GM12878 (cell line): ENCODE measurements around the gene TRMO. TPM values are rescaled to one million over a fixed set of nuclear protein-coding genes. Genes with fewer than 3 reads are reported as not detected.

Experiments
- ATAC-seq: fragments of 200-7000 bp; cut with Tn5 transposase; 3 replicates; pipeline ENCODE4 v1.9.1; 2020; ENCODE audit warnings: mild to moderate bottlenecking, moderate library complexity
- BruUV-seq: library from RNA; stranded (reverse); fragments of 400-500 nt; replicated peaks from 2 replicates; lab custom pipeline; 2021; lab: Mats Ljungman, UMichigan
- CTCF ChIA-PET: fragments of 300-600 bp; sonication (Branson Sonifier 250); formaldehyde crosslinking; extraction: SDS; loops from one replicate; lab custom pipeline; 2021; ENCODE audit warnings: inconsistent platforms; lab: Yijun Ruan, JAX
- POLR2A ChIA-PET: fragments of 350-600 bp; formaldehyde crosslinking; extraction: SDS; loops from one replicate; lab custom pipeline; 2021; ENCODE audit warnings: inconsistent platforms; lab: Charles Lee
- RAD21 ChIA-PET: fragments of 300-600 bp; sonication (Branson Sonifier 250); formaldehyde crosslinking; loops from one replicate; lab custom pipeline; 2023; ENCODE audit warnings: antibody characterized with exemption; ENCODE audit not compliant: unreplicated experiment; lab: Charles Lee
- SMC1A ChIA-PET: fragments of 300-600 bp; sonication (Branson Sonifier 250); formaldehyde crosslinking; loops from one replicate; lab custom pipeline; 2023; ENCODE audit not compliant: unreplicated experiment, uncharacterized antibody; lab: Charles Lee
- DNase-seq: peaks from one replicate; pipeline ENCODE4 v3.0.0-alpha.2; 2011; ENCODE audit warnings: low read depth, low spot score
- FAIRE-seq: peaks from 3 replicates; lab custom pipeline; 2011; peaks lifted over from hg19 to GRCh38; lab: Jason Lieb, UNC
- H2AFZ ChIP-seq: 2 replicates; pipeline ENCODE4 v1.6.0; 2011; ENCODE audit warnings: low read depth, low read length, control low read depth; ENCODE audit not compliant: control insufficient read depth
- H3K27ac ChIP-seq: 2 replicates; pipeline ENCODE4 v1.5.1; 2011; ENCODE audit warnings: control low read depth; ENCODE audit not compliant: control insufficient read depth, insufficient read depth
- H3K27me3 ChIP-seq, 2 experiments: replicated peaks in 1 of 2; 2 replicates each; pipeline versions ENCODE4 v1.6.0 to v1.6.1; 2011; ENCODE audit warnings: low read length in 1 of 2; ENCODE audit not compliant: control insufficient read depth in 2 of 2, insufficient read depth in 2 of 2
- H3K36me3 ChIP-seq, 2 experiments: 2 replicates each; pipeline ENCODE4 v1.5.1; 2011; ENCODE audit warnings: low read length in 1 of 2; ENCODE audit not compliant: control insufficient read depth in 2 of 2, insufficient read depth in 2 of 2
- H3K4me1 ChIP-seq: 2 replicates; pipeline ENCODE4 v1.6.1; 2011; ENCODE audit warnings: mild to moderate bottlenecking, low read length, moderate library complexity, mixed read lengths; ENCODE audit not compliant: control insufficient read depth, insufficient read depth
- H3K4me2 ChIP-seq: 2 replicates; pipeline ENCODE4 v1.6.0; 2011; ENCODE audit warnings: control low read depth; ENCODE audit not compliant: control insufficient read depth, insufficient read depth
- H3K4me3 ChIP-seq: fragments of 200-600 bp; sonication (generic); 2 replicates; pipeline ENCODE4 v1.5.1; 2016
- H3K79me2 ChIP-seq: 2 replicates; pipeline ENCODE4 v1.6.0; 2011; ENCODE audit warnings: low read length; ENCODE audit not compliant: control insufficient read depth, insufficient read depth
- H3K9ac ChIP-seq: 2 replicates; pipeline ENCODE4 v1.8.0; 2011; ENCODE audit warnings: low read length, control low read depth, mixed read lengths; ENCODE audit not compliant: control insufficient read depth, insufficient read depth
- H3K9me3 ChIP-seq: replicated peaks from 3 replicates; pipeline ENCODE4 v1.5.1; 2011; ENCODE audit warnings: mild to moderate bottlenecking, low read length; ENCODE audit not compliant: control insufficient read depth, insufficient read depth
- H4K20me1 ChIP-seq: 2 replicates; pipeline ENCODE4 v1.6.0; 2011; ENCODE audit not compliant: control insufficient read depth, insufficient read depth
- BACH1 ChIP-seq: fragments of 450-650 bp; IDR thresholded peaks from 2 replicates; pipeline ENCODE4 v1.6.1; 2017; ENCODE audit warnings: mild to moderate bottlenecking, borderline replicate concordance
- EGR1 ChIP-seq, 2 experiments: IDR thresholded peaks; 1 replicate in 1 of 2; 2 replicates in 1 of 2; pipeline ENCODE4 v1.6.1; 2011 to 2012; ENCODE audit warnings: low read depth in 2 of 2, low read length in 2 of 2, borderline replicate concordance in 1 of 2, mild to moderate bottlenecking in 1 of 2, moderate library complexity in 1 of 2
- ETV6 ChIP-seq, 2 experiments: fragments of 450-650 bp in 1 of 2; IDR thresholded peaks in 1 of 2; conservative IDR thresholded peaks in 1 of 2; 2 replicates each; pipeline ENCODE4 v1.6.1; 2014; ENCODE audit warnings: antibody characterized with exemption in 1 of 2, borderline replicate concordance in 1 of 2, low read depth in 1 of 2, mild to moderate bottlenecking in 1 of 2, moderate library complexity in 1 of 2
- NR2C1 ChIP-seq: fragments of 450-650 bp; IDR thresholded peaks from 2 replicates; pipeline ENCODE4 v1.6.1; 2017; ENCODE audit warnings: antibody characterized with exemption, mild to moderate bottlenecking, moderate library complexity
- NR2C2 ChIP-seq: IDR thresholded peaks from 2 replicates; pipeline ENCODE4 v1.6.1; 2011; ENCODE audit warnings: borderline replicate concordance, low read depth; ENCODE audit not compliant: control insufficient read depth, insufficient read length
- RAD21 ChIP-seq: IDR thresholded peaks from 2 replicates; pipeline ENCODE4 v1.6.1; 2011; ENCODE audit warnings: mild to moderate bottlenecking, low read depth, low read length, moderate library complexity; ENCODE audit not compliant: insufficient read depth
- SMAD5 ChIP-seq: IDR thresholded peaks from 2 replicates; pipeline ENCODE4 v1.6.1; 2016; ENCODE audit warnings: antibody characterized with exemption, low read depth
- SRF ChIP-seq, 2 experiments: IDR thresholded peaks; 2 replicates each; pipeline ENCODE4 v1.6.1; 2011; ENCODE audit warnings: low read depth in 2 of 2, low read length in 2 of 2, mild to moderate bottlenecking in 1 of 2, moderate library complexity in 1 of 2
- ZNF622 ChIP-seq: fragments of 450-650 bp; IDR thresholded peaks from 2 replicates; pipeline ENCODE4 v1.6.1; 2017; ENCODE audit warnings: mild to moderate bottlenecking, inconsistent platforms
- WGBS: methylation state at CpG from one replicate; pipeline ENCODE4 v1.1.6; 2016; ENCODE audit warnings: low lambda C conversion rate; ENCODE audit not compliant: insufficient replicate concordance, insufficient coverage; ENCODE audit errors: missing lambda C conversion rate; 5-methylcytosine and 5-hydroxymethylcytosine counted together
- in situ Hi-C: fragments of 300-500 bp; cut with MboI; formaldehyde crosslinking; loops from 9 replicates; pipeline ENCODE4 v1.14.3; 2018; ENCODE audit warnings: mixed read lengths
- intact Hi-C: fragments of 100-400 bp; cut with micrococcal nuclease; formaldehyde crosslinking; loops from one replicate; pipeline ENCODE4 v1.14.2; 2022; ENCODE audit not compliant: unreplicated experiment
- polyA plus RNA-seq, 11 experiments: library from polyadenylated mRNA; depleted of rRNA in 4 of 11; unstranded in 6 of 11; stranded (reverse) in 5 of 11; fragments of >200 nt; fragmentation: Nextera tagmentation in 4 of 11; fragmentation: Illumina TruSeq in 1 of 11; extraction: Ambion mirVana in 4 of 11; extraction: Trizol in 1 of 11; gene quantifications; 1 replicate in 1 of 11; 2 replicates in 10 of 11; pipeline versions ENCODE4 v1.2.1 to v1.2.3, GENCODE V29; 2011 to 2016; ENCODE audit warnings: inconsistent platforms in 2 of 11, missing spikeins in 2 of 11, low read depth in 1 of 11
- total RNA-seq, 4 experiments: library from RNA; depleted of rRNA in 3 of 4; stranded (reverse); fragments of >200 nt in 3 of 4; fragmentation: Illumina TruSeq in 1 of 4; extraction: Trizol in 1 of 4; gene quantifications; 2 replicates each; pipeline versions ENCODE4 v1.2.1 to v1.2.3, GENCODE V29; 2013 to 2021
- TF ChIP-seq, protein P1 (sequence below): IDR thresholded peaks from 2 replicates; pipeline ENCODE4 v1.6.1; 2011; ENCODE audit warnings: borderline replicate concordance, low read depth, mild to moderate bottlenecking, moderate library complexity, mixed read lengths, low read length; ENCODE audit not compliant: insufficient read depth; ENCODE audit errors: extremely low read length
- TF ChIP-seq, protein P2 (sequence below): fragments of 450-650 bp; conservative IDR thresholded peaks from 2 replicates; pipeline ENCODE4 v1.6.1; 2017; ENCODE audit warnings: mild to moderate bottlenecking, moderate library complexity
- TF ChIP-seq, protein P3 (sequence below): fragments of 450-650 bp; IDR thresholded peaks from 2 replicates; pipeline ENCODE4 v1.6.1; 2017; ENCODE audit warnings: low read depth, mild to moderate bottlenecking, moderate library complexity

The TRMO gene
- total and polyA plus RNA-seq, 10 of the 15 experiments (the other 5 are each of a cell fraction or from before 2014, with no cell fraction given) = 5.8 to 23.6 (median 15.3) TPM

DNA sequence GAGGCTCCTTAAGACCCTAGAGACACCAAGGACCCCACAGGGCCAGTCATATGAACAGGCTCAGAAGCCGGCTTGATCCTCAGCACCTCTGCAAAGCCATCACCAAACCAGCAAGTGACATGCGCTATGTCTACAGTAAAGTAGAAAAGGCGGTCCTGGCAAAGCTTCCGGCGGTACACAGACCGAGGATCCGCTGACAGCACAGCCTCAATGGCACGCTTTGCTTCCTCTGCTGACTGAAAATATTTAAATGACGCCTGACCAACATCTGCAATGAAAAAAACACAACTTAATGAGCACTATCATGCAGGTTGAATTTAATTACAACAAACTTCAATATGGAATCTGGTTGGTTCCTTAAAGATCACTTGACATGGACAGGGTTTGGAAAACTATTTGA, 17.6 kb downstream of the TRMO start:
- Histone ChIP-seq H3K27ac (no peak overlapping the region), H4K20me1 (no peaks in the 10 kb centered on the region), H3K36me3 (peaks cover 0 to 5% of the 10 kb centered on the region in 2 experiments; a peak in 2 of 4 replicates), H3K4me3 (no peak overlapping the region), H3K27me3 (no peaks in the 10 kb centered on the region), H3K9me3 (no peaks in the 10 kb centered on the region), H3K4me1 (peaks cover 8% of the 10 kb centered on the region; the same call in 1 of the 2 replicates), H3K4me2 (no peak overlapping the region), H2AFZ (no peak overlapping the region), H3K79me2 (peaks cover 2% of the 10 kb centered on the region), H3K9ac (no peak overlapping the region)
- 91% methylated on average over 9 of the region's 9 CpGs for WGBS
- no peak for TF ChIP-seq NR2C1
- TF ChIP-seq, protein P1, sequence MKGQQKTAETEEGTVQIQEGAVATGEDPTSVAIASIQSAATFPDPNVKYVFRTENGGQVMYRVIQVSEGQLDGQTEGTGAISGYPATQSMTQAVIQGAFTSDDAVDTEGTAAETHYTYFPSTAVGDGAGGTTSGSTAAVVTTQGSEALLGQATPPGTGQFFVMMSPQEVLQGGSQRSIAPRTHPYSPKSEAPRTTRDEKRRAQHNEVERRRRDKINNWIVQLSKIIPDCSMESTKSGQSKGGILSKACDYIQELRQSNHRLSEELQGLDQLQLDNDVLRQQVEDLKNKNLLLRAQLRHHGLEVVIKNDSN = no peak
- no peak for TF ChIP-seq BACH1
- TF ChIP-seq ZNF622 = no peak
- no peak for TF ChIP-seq NR2C2
- TF ChIP-seq EGR1 (IDR thresholded peaks at IDR 0.05; ENCODE audit: borderline replicate concordance in 1 of 2, low read depth in 2 of 2, low read length in 2 of 2) = no peak
- TF ChIP-seq, protein P2, sequence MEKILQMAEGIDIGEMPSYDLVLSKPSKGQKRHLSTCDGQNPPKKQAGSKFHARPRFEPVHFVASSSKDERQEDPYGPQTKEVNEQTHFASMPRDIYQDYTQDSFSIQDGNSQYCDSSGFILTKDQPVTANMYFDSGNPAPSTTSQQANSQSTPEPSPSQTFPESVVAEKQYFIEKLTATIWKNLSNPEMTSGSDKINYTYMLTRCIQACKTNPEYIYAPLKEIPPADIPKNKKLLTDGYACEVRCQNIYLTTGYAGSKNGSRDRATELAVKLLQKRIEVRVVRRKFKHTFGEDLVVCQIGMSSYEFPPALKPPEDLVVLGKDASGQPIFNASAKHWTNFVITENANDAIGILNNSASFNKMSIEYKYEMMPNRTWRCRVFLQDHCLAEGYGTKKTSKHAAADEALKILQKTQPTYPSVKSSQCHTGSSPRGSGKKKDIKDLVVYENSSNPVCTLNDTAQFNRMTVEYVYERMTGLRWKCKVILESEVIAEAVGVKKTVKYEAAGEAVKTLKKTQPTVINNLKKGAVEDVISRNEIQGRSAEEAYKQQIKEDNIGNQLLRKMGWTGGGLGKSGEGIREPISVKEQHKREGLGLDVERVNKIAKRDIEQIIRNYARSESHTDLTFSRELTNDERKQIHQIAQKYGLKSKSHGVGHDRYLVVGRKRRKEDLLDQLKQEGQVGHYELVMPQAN = no peak
- TF ChIP-seq RAD21 = no peak
- TF ChIP-seq SMAD5 = no peak
- TF ChIP-seq, protein P3, sequence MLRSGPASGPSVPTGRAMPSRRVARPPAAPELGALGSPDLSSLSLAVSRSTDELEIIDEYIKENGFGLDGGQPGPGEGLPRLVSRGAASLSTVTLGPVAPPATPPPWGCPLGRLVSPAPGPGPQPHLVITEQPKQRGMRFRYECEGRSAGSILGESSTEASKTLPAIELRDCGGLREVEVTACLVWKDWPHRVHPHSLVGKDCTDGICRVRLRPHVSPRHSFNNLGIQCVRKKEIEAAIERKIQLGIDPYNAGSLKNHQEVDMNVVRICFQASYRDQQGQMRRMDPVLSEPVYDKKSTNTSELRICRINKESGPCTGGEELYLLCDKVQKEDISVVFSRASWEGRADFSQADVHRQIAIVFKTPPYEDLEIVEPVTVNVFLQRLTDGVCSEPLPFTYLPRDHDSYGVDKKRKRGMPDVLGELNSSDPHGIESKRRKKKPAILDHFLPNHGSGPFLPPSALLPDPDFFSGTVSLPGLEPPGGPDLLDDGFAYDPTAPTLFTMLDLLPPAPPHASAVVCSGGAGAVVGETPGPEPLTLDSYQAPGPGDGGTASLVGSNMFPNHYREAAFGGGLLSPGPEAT = no peak
- no peak for TF ChIP-seq ETV6 (conservative IDR thresholded peaks at IDR 0.05 in 1 of 2, IDR thresholded peaks at IDR 0.05 in 1 of 2; ENCODE audit: borderline replicate concordance in 1 of 2, low read depth in 1 of 2)
- no peak for TF ChIP-seq SRF (IDR thresholded peaks at IDR 0.05; ENCODE audit: low read depth in 2 of 2, low read length in 2 of 2)
- intact Hi-C loops = no loop called here
- BruUV-seq = TSS peak; percentile 11
- ATAC-seq = no peak
- no peak for DNase-seq
- SMC1A ChIA-PET = interaction anchor here (1.1 kb wide), 1 partner anchor 437 kb away, joined by 3 read pairs; no protein-coding TSS in a partner anchor
- POLR2A ChIA-PET = interaction anchor here (1.2 kb wide), 1 partner anchor 16 kb away, joined by 3 read pairs; no protein-coding TSS in a partner anchor
- CTCF ChIA-PET = interaction anchor here (1.7 to 2.1 kb wide), 2 partner anchors 15 to 18 kb away, joined by 5 to 6 read pairs; partner anchors contain the start of gene TRMO
- in situ Hi-C loops = loop anchor here (5.0 kb wide), 1 partner anchor 197 kb away; no protein-coding TSS in a partner anchor
- RAD21 ChIA-PET = no interaction called here
- no peak for FAIRE-seq
